ENCODE measurements around the gene NFATC2.

NFATC2 gene

GRCh38 chr20:51536116-51537069, 6.1 kb downstream of the NFATC2 start:
- ATAC-seq: no peak
- TF ChIP-seq ISL1 (CRISPR knock-in tag; IDR thresholded peaks at IDR 0.05) (no peak), CREB5 (CRISPR knock-in tag; IDR thresholded peaks at IDR 0.05; ENCODE audit: low read depth) (no peak)

DNA sequence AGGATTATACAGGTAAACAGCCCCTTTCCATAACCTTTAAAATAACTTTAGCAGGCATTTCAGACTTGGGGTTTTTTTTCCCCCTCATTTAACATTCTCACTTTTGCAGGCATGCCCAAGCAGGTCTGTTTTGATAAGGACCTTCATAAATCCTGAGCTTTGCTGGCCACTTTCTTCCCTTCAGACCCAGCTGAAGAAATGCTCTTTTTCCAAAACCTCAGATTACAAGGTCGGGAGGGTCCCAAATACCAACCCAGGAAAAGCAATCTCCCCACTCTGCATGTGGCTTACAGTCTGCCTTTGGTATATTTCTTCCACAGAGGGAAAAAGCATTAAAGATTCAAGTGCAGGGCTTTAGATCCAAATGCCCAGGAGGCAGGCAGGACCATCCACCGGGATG, 6.8 kb downstream of the NFATC2 start:
- ATAC-seq: no peak
- no peak for TF ChIP-seq BACH2 (CRISPR knock-in tag; IDR thresholded peaks at IDR 0.05; ENCODE audit: borderline replicate concordance)
- TF ChIP-seq TCF4 (CRISPR knock-in tag; IDR thresholded peaks at IDR 0.05; ENCODE audit: borderline replicate concordance): no peak
- no peak for TF ChIP-seq ZC3H10 (CRISPR knock-in tag; IDR thresholded peaks at IDR 0.05)
- TF ChIP-seq, protein P1, sequence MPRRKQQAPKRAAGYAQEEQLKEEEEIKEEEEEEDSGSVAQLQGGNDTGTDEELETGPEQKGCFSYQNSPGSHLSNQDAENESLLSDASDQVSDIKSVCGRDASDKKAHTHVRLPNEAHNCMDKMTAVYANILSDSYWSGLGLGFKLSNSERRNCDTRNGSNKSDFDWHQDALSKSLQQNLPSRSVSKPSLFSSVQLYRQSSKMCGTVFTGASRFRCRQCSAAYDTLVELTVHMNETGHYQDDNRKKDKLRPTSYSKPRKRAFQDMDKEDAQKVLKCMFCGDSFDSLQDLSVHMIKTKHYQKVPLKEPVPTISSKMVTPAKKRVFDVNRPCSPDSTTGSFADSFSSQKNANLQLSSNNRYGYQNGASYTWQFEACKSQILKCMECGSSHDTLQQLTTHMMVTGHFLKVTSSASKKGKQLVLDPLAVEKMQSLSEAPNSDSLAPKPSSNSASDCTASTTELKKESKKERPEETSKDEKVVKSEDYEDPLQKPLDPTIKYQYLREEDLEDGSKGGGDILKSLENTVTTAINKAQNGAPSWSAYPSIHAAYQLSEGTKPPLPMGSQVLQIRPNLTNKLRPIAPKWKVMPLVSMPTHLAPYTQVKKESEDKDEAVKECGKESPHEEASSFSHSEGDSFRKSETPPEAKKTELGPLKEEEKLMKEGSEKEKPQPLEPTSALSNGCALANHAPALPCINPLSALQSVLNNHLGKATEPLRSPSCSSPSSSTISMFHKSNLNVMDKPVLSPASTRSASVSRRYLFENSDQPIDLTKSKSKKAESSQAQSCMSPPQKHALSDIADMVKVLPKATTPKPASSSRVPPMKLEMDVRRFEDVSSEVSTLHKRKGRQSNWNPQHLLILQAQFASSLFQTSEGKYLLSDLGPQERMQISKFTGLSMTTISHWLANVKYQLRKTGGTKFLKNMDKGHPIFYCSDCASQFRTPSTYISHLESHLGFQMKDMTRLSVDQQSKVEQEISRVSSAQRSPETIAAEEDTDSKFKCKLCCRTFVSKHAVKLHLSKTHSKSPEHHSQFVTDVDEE (CRISPR knock-in tag; IDR thresholded peaks at IDR 0.05): no peak
- no peak for TF ChIP-seq ESRRG (CRISPR knock-in tag; IDR thresholded peaks at IDR 0.05)
- no peak for TF ChIP-seq ZFP3 (CRISPR knock-in tag; IDR thresholded peaks at IDR 0.05)
- TF ChIP-seq ZNF8 (CRISPR knock-in tag; IDR thresholded peaks at IDR 0.05): no peak
- no peak for TF ChIP-seq SNAI2 (CRISPR knock-in tag; IDR thresholded peaks at IDR 0.05)
- TF ChIP-seq ISL1 (CRISPR knock-in tag; IDR thresholded peaks at IDR 0.05): no peak
- no peak for TF ChIP-seq ZNF70 (CRISPR knock-in tag; IDR thresholded peaks at IDR 0.05)
- TF ChIP-seq CREB5 (CRISPR knock-in tag; IDR thresholded peaks at IDR 0.05; ENCODE audit: low read depth): no peak
- no peak for TF ChIP-seq ARNTL (CRISPR knock-in tag; IDR thresholded peaks at IDR 0.05; ENCODE audit: borderline replicate concordance, low read depth)
- no peak for TF ChIP-seq RARB (CRISPR knock-in tag; IDR thresholded peaks at IDR 0.05)
- TF ChIP-seq TOX (CRISPR knock-in tag; IDR thresholded peaks at IDR 0.05; ENCODE audit: borderline replicate concordance): no peak
- no peak for TF ChIP-seq GLIS3 (CRISPR knock-in tag; IDR thresholded peaks at IDR 0.05)
- no peak for TF ChIP-seq OSR1 (CRISPR knock-in tag; IDR thresholded peaks at IDR 0.05)
- TF ChIP-seq, protein P2, sequence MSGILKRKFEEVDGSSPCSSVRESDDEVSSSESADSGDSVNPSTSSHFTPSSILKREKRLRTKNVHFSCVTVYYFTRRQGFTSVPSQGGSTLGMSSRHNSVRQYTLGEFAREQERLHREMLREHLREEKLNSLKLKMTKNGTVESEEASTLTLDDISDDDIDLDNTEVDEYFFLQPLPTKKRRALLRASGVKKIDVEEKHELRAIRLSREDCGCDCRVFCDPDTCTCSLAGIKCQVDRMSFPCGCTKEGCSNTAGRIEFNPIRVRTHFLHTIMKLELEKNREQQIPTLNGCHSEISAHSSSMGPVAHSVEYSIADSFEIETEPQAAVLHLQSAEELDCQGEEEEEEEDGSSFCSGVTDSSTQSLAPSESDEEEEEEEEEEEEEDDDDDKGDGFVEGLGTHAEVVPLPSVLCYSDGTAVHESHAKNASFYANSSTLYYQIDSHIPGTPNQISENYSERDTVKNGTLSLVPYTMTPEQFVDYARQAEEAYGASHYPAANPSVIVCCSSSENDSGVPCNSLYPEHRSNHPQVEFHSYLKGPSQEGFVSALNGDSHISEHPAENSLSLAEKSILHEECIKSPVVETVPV (CRISPR knock-in tag; IDR thresholded peaks at IDR 0.05): no peak
- TF ChIP-seq ZFP30 (CRISPR knock-in tag; IDR thresholded peaks at IDR 0.05): no peak

GRCh38 chr20:51535075-51535386, 7.5 kb downstream of the NFATC2 start:
- ATAC-seq: no peak
- TF ChIP-seq ZNF70 (CRISPR knock-in tag; IDR thresholded peaks at IDR 0.05) (no peak), ZFP3 (CRISPR knock-in tag; IDR thresholded peaks at IDR 0.05) (no peak), GLIS3 (CRISPR knock-in tag; IDR thresholded peaks at IDR 0.05) (no peak), BACH2 (CRISPR knock-in tag; IDR thresholded peaks at IDR 0.05; ENCODE audit: borderline replicate concordance) (no peak), TOX (CRISPR knock-in tag; IDR thresholded peaks at IDR 0.05; ENCODE audit: borderline replicate concordance) (no peak), TCF4 (CRISPR knock-in tag; IDR thresholded peaks at IDR 0.05; ENCODE audit: borderline replicate concordance) (no peak), ARNTL (CRISPR knock-in tag; IDR thresholded peaks at IDR 0.05; ENCODE audit: borderline replicate concordance, low read depth) (no peak), PPARA (CRISPR knock-in tag; IDR thresholded peaks at IDR 0.05; ENCODE audit: borderline replicate concordance) (no peak), ESRRG (CRISPR knock-in tag; IDR thresholded peaks at IDR 0.05) (no peak), RARB (CRISPR knock-in tag; IDR thresholded peaks at IDR 0.05) (no peak), ZNF565 (CRISPR knock-in tag; conservative IDR thresholded peaks at IDR 0.05; ENCODE audit: low read depth) (no peak), CREB5 (CRISPR knock-in tag; IDR thresholded peaks at IDR 0.05; ENCODE audit: low read depth) (no peak), ZC3H10 (CRISPR knock-in tag; IDR thresholded peaks at IDR 0.05) (no peak), ZFP30 (CRISPR knock-in tag; IDR thresholded peaks at IDR 0.05) (no peak), SNAI2 (CRISPR knock-in tag; IDR thresholded peaks at IDR 0.05) (no peak), CSDC2 (CRISPR knock-in tag; IDR thresholded peaks at IDR 0.05) (no peak)
- TF ChIP-seq, protein P2 (CRISPR knock-in tag; IDR thresholded peaks at IDR 0.05): no peak
- TF ChIP-seq, protein P3, sequence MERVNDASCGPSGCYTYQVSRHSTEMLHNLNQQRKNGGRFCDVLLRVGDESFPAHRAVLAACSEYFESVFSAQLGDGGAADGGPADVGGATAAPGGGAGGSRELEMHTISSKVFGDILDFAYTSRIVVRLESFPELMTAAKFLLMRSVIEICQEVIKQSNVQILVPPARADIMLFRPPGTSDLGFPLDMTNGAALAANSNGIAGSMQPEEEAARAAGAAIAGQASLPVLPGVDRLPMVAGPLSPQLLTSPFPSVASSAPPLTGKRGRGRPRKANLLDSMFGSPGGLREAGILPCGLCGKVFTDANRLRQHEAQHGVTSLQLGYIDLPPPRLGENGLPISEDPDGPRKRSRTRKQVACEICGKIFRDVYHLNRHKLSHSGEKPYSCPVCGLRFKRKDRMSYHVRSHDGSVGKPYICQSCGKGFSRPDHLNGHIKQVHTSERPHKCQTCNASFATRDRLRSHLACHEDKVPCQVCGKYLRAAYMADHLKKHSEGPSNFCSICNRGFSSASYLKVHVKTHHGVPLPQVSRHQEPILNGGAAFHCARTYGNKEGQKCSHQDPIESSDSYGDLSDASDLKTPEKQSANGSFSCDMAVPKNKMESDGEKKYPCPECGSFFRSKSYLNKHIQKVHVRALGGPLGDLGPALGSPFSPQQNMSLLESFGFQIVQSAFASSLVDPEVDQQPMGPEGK (CRISPR knock-in tag; IDR thresholded peaks at IDR 0.05; ENCODE audit: borderline replicate concordance): no peak
